ENCODE results near the gene PRR16. TPM values are rescaled to one million over a fixed set of nuclear protein-coding genes. Genes with fewer than 3 reads are reported as not detected.
"Not testable (repeated sequence)": the region's sequence is repeated elsewhere in the genome, so short reads cannot be mapped to it uniquely, and the experiment has no call there.

The PRR16 gene
- total RNA-seq, result 0.23 and 0.94 TPM in 2 replicates

DNA sequence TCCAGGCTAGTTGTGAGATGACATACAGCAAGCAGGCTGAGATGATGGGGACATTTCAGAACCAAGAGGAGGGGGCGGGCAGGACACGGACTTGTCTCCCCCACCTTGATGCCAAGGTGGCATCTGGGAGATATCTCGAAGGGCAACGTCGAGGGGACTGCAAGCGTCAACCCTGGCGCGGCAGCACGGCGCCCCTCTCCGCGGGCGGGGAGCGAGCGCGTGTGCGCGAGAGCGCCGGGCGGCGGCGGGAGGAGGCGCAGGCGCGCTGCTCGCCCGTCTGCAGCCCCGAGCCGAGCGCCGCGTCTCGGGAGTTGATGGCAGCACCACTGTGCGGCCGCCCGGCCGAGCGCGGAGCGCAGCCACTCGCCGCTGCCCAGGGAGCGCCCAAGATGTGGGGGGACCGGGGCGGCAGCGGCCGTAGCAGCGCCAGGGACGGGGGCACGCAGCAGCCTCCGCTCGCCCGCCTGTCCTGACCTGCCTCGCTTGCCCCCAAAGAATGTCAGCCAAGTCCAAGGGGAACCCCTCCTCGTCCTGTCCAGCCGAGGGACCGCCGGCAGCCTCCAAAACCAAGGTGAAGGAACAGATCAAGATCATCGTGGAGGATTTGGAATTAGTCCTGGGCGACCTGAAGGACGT is at the start of gene PRR16:
Gene PRR16 (plus strand): TSS at position 310 of the 636 bp plus-strand sequence.
- TF ChIP-seq, protein P1, sequence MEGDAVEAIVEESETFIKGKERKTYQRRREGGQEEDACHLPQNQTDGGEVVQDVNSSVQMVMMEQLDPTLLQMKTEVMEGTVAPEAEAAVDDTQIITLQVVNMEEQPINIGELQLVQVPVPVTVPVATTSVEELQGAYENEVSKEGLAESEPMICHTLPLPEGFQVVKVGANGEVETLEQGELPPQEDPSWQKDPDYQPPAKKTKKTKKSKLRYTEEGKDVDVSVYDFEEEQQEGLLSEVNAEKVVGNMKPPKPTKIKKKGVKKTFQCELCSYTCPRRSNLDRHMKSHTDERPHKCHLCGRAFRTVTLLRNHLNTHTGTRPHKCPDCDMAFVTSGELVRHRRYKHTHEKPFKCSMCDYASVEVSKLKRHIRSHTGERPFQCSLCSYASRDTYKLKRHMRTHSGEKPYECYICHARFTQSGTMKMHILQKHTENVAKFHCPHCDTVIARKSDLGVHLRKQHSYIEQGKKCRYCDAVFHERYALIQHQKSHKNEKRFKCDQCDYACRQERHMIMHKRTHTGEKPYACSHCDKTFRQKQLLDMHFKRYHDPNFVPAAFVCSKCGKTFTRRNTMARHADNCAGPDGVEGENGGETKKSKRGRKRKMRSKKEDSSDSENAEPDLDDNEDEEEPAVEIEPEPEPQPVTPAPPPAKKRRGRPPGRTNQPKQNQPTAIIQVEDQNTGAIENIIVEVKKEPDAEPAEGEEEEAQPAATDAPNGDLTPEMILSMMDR (conservative IDR thresholded peaks at IDR 0.05; ENCODE audit: low read depth, low read length), result no peak
- peak within 1 kb of the TSS; percentile 57 for H3K4me3 ChIP-seq (ENCODE audit: low read depth, low read length)
- no peak for DNase-seq (ENCODE audit: low read depth)

DNA sequence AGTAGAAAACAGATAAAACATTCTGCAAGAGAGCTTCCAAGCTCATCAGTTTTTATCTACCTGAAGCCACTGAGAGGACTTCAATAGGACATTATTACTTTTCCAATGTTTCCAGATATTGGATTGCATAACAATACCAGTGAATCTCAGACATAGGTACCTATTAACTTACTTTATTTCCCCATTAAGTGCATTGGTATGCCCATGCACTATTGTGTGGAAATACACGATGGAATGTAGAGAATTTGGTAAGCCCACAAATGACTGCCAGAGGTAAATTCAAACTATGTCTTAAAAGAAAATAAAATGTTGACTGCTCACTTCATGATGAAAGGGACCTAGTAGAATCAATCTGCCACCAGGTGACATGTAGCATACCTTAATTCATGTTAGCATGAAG is 48.1 kb upstream of the PRR16 start:
- TF ChIP-seq, protein P1 (conservative IDR thresholded peaks at IDR 0.05; ENCODE audit: low read depth, low read length), result no peak

DNA sequence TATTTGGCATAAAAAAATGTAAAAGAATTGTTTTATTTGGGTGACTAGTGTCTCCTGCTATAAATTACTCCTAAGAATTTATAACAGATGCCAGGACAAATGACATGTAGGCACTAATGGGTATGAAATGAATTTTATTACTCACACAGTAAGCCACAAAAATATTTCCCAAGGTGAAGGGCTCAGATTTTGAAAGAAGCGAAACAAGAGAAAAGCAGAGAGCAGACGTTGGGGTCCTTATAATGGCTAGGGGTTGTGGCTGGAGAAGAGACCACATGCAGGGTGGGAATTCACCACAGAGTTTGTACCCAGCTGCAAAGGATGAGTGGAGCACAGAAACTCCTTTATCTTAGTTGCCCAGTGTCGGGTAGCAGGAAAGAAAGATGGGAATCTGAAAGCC is 45.0 kb upstream of the PRR16 start:
- H3K4me3 ChIP-seq (ENCODE audit: low read depth, low read length), result no peak overlapping the region
- no peak for DNase-seq (ENCODE audit: low read depth)
- TF ChIP-seq, protein P1 (conservative IDR thresholded peaks at IDR 0.05; ENCODE audit: low read depth, low read length), result no peak

More for the DNA sequence above, 48.1 kb upstream of the PRR16 start:
- no peak for DNase-seq (ENCODE audit: low read depth)
- H3K4me3 ChIP-seq (ENCODE audit: low read depth, low read length), result no peak overlapping the region

DNA sequence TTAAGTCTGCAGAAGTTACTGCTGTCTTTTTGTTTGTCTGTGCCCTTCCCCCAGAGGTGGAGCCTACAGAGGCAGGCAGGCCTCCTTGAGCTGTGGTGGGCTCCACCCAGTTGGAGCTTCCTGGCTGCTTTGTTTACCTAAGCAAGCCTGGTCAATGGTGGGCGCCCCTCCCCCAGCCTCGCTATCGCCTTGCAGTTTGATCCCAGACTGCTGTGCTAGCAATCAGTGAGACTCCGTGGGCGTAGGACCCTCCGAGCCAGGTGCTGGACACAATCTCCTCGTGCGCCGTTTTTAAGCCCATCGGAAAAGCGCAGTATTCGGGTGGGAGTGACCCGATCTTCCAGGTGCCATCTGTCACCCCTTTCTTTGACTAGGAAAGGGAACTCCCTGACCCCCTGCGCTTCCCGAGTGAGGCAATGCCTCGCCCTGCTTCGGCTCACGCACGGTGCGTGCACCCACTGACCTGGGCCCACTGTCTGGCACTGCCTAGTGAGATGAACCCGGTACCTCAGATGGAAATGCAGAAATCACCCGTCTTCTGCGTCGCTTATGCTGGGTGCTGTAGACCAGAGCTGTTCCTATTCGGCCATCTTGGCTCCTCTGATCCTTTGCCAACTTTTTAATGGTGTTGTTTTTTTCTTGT is 37.3 kb upstream of the PRR16 start:
- H3K4me3 ChIP-seq (ENCODE audit: low read depth, low read length); DNase-seq (ENCODE audit: low read depth): not testable (repeated sequence)

DNA sequence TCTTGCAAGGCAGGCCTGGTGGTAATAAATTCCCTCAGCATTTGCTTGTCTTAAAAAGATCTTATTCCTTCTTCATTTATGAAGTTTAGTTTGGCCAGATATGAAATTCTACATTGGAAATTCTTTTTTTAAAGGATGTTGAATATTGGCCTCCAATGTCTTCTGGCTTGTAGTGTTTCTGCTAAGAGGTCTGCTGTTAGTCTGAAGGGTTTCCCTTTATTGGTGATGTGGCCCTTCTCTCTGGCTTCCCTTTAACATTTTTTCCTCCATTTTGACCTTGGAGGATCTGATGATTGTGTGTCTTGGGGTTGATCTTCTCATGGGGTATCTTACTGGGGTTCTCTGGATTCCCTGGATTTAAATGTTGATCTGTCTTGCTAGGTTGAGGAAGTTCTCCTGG is 33.5 kb upstream of the PRR16 start:
- H3K4me3 ChIP-seq (ENCODE audit: low read depth, low read length), result no peak overlapping the region
- no peak for DNase-seq (ENCODE audit: low read depth)
- TF ChIP-seq, protein P1 (conservative IDR thresholded peaks at IDR 0.05; ENCODE audit: low read depth, low read length), result no peak

DNA sequence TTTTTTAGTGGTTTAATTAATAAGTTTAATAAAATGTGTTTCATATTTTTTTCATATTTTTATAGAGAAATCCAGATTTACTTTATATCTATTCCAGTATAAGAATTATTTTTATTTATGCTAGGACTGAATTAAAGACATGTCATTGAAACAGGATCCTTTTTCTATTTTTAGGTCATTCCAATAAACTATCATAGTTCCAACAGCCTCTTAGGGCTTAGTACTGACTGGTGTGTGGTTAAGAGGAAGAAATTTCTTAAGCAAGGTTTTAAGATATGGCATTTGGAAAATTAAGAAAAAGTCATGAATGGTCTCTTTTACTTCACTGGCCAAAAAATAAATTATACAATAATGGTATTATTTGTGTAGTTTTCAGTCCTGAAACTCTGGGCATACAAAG is 31.2 kb upstream of the PRR16 start:
- TF ChIP-seq, protein P1 (conservative IDR thresholded peaks at IDR 0.05; ENCODE audit: low read depth, low read length), result no peak
- no peak for DNase-seq (ENCODE audit: low read depth)
- H3K4me3 ChIP-seq (ENCODE audit: low read depth, low read length), result no peak overlapping the region

DNA sequence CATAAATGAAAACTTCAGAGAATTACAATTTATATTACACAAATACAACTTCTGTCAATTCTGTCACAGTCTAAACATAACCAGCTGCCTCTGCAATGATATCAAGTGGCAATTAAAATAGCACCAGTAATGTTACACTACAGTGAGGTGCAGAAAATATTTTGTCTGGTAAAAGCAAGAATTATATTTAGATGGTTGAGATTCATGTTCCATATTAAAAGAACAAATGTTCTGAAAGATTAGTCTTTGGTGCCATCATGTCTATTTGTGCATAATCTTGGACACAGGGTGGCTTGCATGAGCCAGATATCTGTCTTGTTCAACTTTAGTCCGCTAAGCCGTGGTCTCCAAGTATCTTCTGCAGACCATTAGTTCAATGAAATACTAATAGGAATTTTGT is 29.0 kb upstream of the PRR16 start:
- TF ChIP-seq, protein P1 (conservative IDR thresholded peaks at IDR 0.05; ENCODE audit: low read depth, low read length), result no peak
- no peak for DNase-seq (ENCODE audit: low read depth)
- H3K4me3 ChIP-seq (ENCODE audit: low read depth, low read length), result no peak overlapping the region
